ENCODE data around the gene P2RX4. TPM values are rescaled to one million over a fixed set of nuclear protein-coding genes. Genes with fewer than 3 reads are reported as not detected.

P2RX4 gene
- total RNA-seq, 3 donors from 2014 or later = 83.6 to 194 (median 132) TPM

GRCh38 chr12:121166356-121166755, 43.6 kb upstream of the P2RX4 start:
- Histone ChIP-seq H3K4me1 (ENCODE audit: low read depth) (no peaks in the 10 kb centered on the region), H3K9me3 (no peaks in the 10 kb centered on the region), H3K36me3 (ENCODE audit: low read depth) (no peaks in the 10 kb centered on the region), H3K4me3 (no peak overlapping the region)
- TF ChIP-seq CTCF (IDR thresholded peaks at IDR 0.05) = no peak
- DNase-seq = no peak
- ATAC-seq = no peak
- intact Hi-C loops (cut with DNase I, micrococcal nuclease) = no loop called here

GRCh38 chr12:121167232-121167820, 42.6 kb upstream of the P2RX4 start:
- DNase-seq = no peak
- Histone ChIP-seq H3K4me1 (ENCODE audit: low read depth) (no peaks in the 10 kb centered on the region), H3K36me3 (ENCODE audit: low read depth) (no peaks in the 10 kb centered on the region), H3K9me3 (no peaks in the 10 kb centered on the region), H3K4me3 (no peak overlapping the region)
- no peak for TF ChIP-seq CTCF (IDR thresholded peaks at IDR 0.05)
- intact Hi-C loops (cut with DNase I, micrococcal nuclease) = no loop called here
- ATAC-seq = no peak

GRCh38 chr12:121167951-121168350, 42.0 kb upstream of the P2RX4 start:
- TF ChIP-seq CTCF (IDR thresholded peaks at IDR 0.05) = no peak
- Histone ChIP-seq H3K4me1 (ENCODE audit: low read depth) (no peaks in the 10 kb centered on the region), H3K9me3 (no peaks in the 10 kb centered on the region), H3K4me3 (no peak overlapping the region), H3K36me3 (ENCODE audit: low read depth) (no peaks in the 10 kb centered on the region)
- ATAC-seq (no peak), DNase-seq (no peak)
- intact Hi-C loops (cut with DNase I, micrococcal nuclease) = no loop called here

- DNase-seq (no peak), ATAC-seq (no peak)
- Histone ChIP-seq H3K36me3 (ENCODE audit: low read depth) (no peaks in the 10 kb centered on the region), H3K9me3 (no peaks in the 10 kb centered on the region), H3K4me3 (no peak overlapping the region), H3K4me1 (ENCODE audit: low read depth) (peaks cover 5% of the 10 kb centered on the region)
- intact Hi-C loops (cut with DNase I, micrococcal nuclease) = no loop called here
- no peak for TF ChIP-seq CTCF (IDR thresholded peaks at IDR 0.05)
Observed at GRCh38 chr12:121170151-121170550, 39.8 kb upstream of the P2RX4 start.

- Histone ChIP-seq H3K36me3 (ENCODE audit: low read depth) (no peaks in the 10 kb centered on the region), H3K4me3 (no peak overlapping the region), H3K9me3 (no peaks in the 10 kb centered on the region), H3K4me1 (ENCODE audit: low read depth) (peaks cover 5% of the 10 kb centered on the region)
- DNase-seq = no peak
- ATAC-seq = no peak
- TF ChIP-seq CTCF (IDR thresholded peaks at IDR 0.05) = no peak
- intact Hi-C loops (cut with DNase I, micrococcal nuclease) = no loop called here
Observed at GRCh38 chr12:121170611-121171260, 39.2 kb upstream of the P2RX4 start.

All from mucosa of descending colon (tissue), 3 donors.